MM.1S (cell line): ENCODE measurements around the gene RCBTB1.

ENCODE experiments used
- DNase-seq: peaks from one replicate; pipeline ENCODE4 v3.0.0-alpha.2; 2015
- H2AFZ ChIP-seq: fragments of 300-600 bp; sonication (generic); 2 replicates; pipeline ENCODE4 v1.6.0; 2016; ENCODE audit warnings: antibody characterized with exemption, low read length
- H3F3A ChIP-seq: fragments of 300-600 bp; sonication (generic); 2 replicates; pipeline ENCODE4 v1.6.1; 2016; ENCODE audit warnings: mild to moderate bottlenecking, antibody characterized with exemption, low read length, moderate library complexity, mixed read lengths; ENCODE audit not compliant: insufficient read depth
- H3K27ac ChIP-seq: fragments of 300-600 bp; sonication (generic); 2 replicates; pipeline ENCODE4 v1.5.1; 2016; ENCODE audit warnings: mild to moderate bottlenecking, low read length
- H3K27me3 ChIP-seq: fragments of 300-600 bp; sonication (generic); replicated peaks from 2 replicates; pipeline ENCODE4 v1.6.0; 2016; ENCODE audit warnings: low read length; ENCODE audit not compliant: insufficient read depth
- H3K36me3 ChIP-seq: fragments of 300-600 bp; sonication (generic); replicated peaks from 2 replicates; pipeline ENCODE4 v1.6.1; 2016; ENCODE audit warnings: mild to moderate bottlenecking, low read length, mixed read lengths; ENCODE audit not compliant: insufficient read depth
- H3K4me1 ChIP-seq: fragments of 300-600 bp; sonication (generic); 2 replicates; pipeline ENCODE4 v1.6.1; 2016; ENCODE audit warnings: low read length, mixed read lengths
- H3K4me2 ChIP-seq: fragments of 300-600 bp; sonication (generic); 2 replicates; pipeline ENCODE4 v1.6.0; 2016; ENCODE audit warnings: low read depth, low read length
- H3K4me3 ChIP-seq: fragments of 300-600 bp; sonication (generic); 2 replicates; pipeline ENCODE4 v1.5.1; 2016; ENCODE audit warnings: low read length, mixed read lengths
- H3K79me2 ChIP-seq: fragments of 300-600 bp; sonication (generic); 2 replicates; pipeline ENCODE4 v1.6.1; 2016; ENCODE audit warnings: mixed run types, low read length, mixed read lengths
- H3K9ac ChIP-seq: fragments of 300-600 bp; sonication (generic); 2 replicates; pipeline ENCODE4 v1.6.1; 2016; ENCODE audit warnings: low read length, mixed read lengths
- H3K9me2 ChIP-seq: fragments of 300-600 bp; sonication (generic); replicated peaks from 2 replicates; pipeline ENCODE4 v1.6.1; 2016; ENCODE audit warnings: mild to moderate bottlenecking, low read length, mixed read lengths; ENCODE audit not compliant: insufficient read depth
- H3K9me3 ChIP-seq: fragments of 300-600 bp; sonication (generic); replicated peaks from 2 replicates; pipeline ENCODE4 v1.6.1; 2016; ENCODE audit warnings: mild to moderate bottlenecking, low read length, mixed read lengths; ENCODE audit not compliant: insufficient read depth
- H4K20me1 ChIP-seq: fragments of 300-600 bp; sonication (generic); 2 replicates; pipeline ENCODE4 v1.6.1; 2016; ENCODE audit warnings: mild to moderate bottlenecking, low read length, moderate library complexity, mixed read lengths; ENCODE audit not compliant: insufficient read depth
- CTCF ChIP-seq: fragments of 300-600 bp; sonication (generic); IDR thresholded peaks from 2 replicates; pipeline ENCODE4 v1.5.1; 2016; ENCODE audit warnings: antibody characterized with exemption, low read length, mixed read lengths
- EZH2 ChIP-seq: fragments of 300-600 bp; sonication (generic); optimal IDR thresholded peaks from 2 replicates; pipeline ENCODE3; 2017; ENCODE audit warnings: low read depth, mild to moderate bottlenecking, antibody characterized with exemption, low read length, mixed read lengths
- EZH2phosphoT487 ChIP-seq: fragments of 300-600 bp; sonication (generic); IDR thresholded peaks from 2 replicates; pipeline ENCODE4 v1.6.1; 2018; ENCODE audit warnings: antibody characterized with exemption, low read length

Gene RCBTB1

GRCh38 chr13:49561062-49561410, 24.3 kb downstream of the RCBTB1 start:
- Histone ChIP-seq H3K27me3 (no peaks in the 10 kb centered on the region), H3K4me3 (no peak overlapping the region), H3K9me3 (no peaks in the 10 kb centered on the region), H3K9ac (no peak overlapping the region), H3K79me2 (no peaks in the 10 kb centered on the region), H3K9me2 (no peaks in the 10 kb centered on the region), H3F3A (no peaks in the 10 kb centered on the region), H3K4me1 (no peaks in the 10 kb centered on the region), H4K20me1 (no peaks in the 10 kb centered on the region), H2AFZ (no peak overlapping the region), H3K4me2 (no peak overlapping the region), H3K36me3 (no peaks in the 10 kb centered on the region), H3K27ac (no peak overlapping the region)
- DNase-seq, result no peak
- TF ChIP-seq CTCF (no peak), EZH2 (no peak), EZH2phosphoT487 (no peak)

GRCh38 chr13:49560270-49561061, 24.9 kb downstream of the RCBTB1 start:
- H3K27me3 ChIP-seq, result no peaks in the 10 kb centered on the region
- no peak overlapping the region for H3K9ac ChIP-seq
- DNase-seq, result no peak
- no peak overlapping the region for H3K27ac ChIP-seq
- H3K4me1 ChIP-seq, result no peaks in the 10 kb centered on the region
- H4K20me1 ChIP-seq, result no peaks in the 10 kb centered on the region
- H2AFZ ChIP-seq, result no peak overlapping the region
- H3K4me2 ChIP-seq, result no peak overlapping the region
- no peaks in the 10 kb centered on the region for H3K9me2 ChIP-seq
- H3K4me3 ChIP-seq, result no peak overlapping the region
- no peaks in the 10 kb centered on the region for H3K36me3 ChIP-seq
- H3F3A ChIP-seq, result no peaks in the 10 kb centered on the region
- no peaks in the 10 kb centered on the region for H3K79me2 ChIP-seq
- TF ChIP-seq CTCF (no peak), EZH2phosphoT487 (no peak), EZH2 (no peak)
- H3K9me3 ChIP-seq, result no peaks in the 10 kb centered on the region

- Histone ChIP-seq H3K9ac (no peak overlapping the region), H3K9me2 (no peaks in the 10 kb centered on the region), H3K36me3 (no peaks in the 10 kb centered on the region), H3K27ac (no peak overlapping the region), H3K4me3 (no peak overlapping the region), H3F3A (no peaks in the 10 kb centered on the region), H3K79me2 (no peaks in the 10 kb centered on the region), H3K27me3 (no peaks in the 10 kb centered on the region), H3K9me3 (no peaks in the 10 kb centered on the region), H2AFZ (no peak overlapping the region), H3K4me1 (no peaks in the 10 kb centered on the region), H4K20me1 (no peaks in the 10 kb centered on the region), H3K4me2 (no peak overlapping the region)
- DNase-seq, result no peak
- TF ChIP-seq CTCF, result no peak
- no peak for TF ChIP-seq EZH2phosphoT487
- TF ChIP-seq EZH2, result no peak
Measured at GRCh38 chr13:49559006-49559405, 26.4 kb downstream of the RCBTB1 start.
